HFF-Myc (cell line): ENCODE measurements around the gene KLHL26.

Experiments
- DNase-seq: peaks from one replicate; pipeline ENCODE4 v3.0.0-alpha.2; 2011; ENCODE audit warnings: low read depth; ENCODE audit errors: extremely low read depth
- H3K4me3 ChIP-seq: replicated peaks from 2 replicates; pipeline ENCODE4 v1.5.1; 2011; ENCODE audit warnings: low read depth, mild to moderate bottlenecking, control low read depth, low read length
- TF ChIP-seq, protein P1 (sequence below): IDR thresholded peaks from 2 replicates; pipeline ENCODE4 v1.5.1; 2012; ENCODE audit warnings: mild to moderate bottlenecking, low read depth, low read length, control low read depth; ENCODE audit errors: missing control alignments

Gene KLHL26

GRCh38 chr19:18649371-18650020 lies 12.7 kb downstream of the KLHL26 start:
- DNase-seq: no peak
- TF ChIP-seq, protein P1, sequence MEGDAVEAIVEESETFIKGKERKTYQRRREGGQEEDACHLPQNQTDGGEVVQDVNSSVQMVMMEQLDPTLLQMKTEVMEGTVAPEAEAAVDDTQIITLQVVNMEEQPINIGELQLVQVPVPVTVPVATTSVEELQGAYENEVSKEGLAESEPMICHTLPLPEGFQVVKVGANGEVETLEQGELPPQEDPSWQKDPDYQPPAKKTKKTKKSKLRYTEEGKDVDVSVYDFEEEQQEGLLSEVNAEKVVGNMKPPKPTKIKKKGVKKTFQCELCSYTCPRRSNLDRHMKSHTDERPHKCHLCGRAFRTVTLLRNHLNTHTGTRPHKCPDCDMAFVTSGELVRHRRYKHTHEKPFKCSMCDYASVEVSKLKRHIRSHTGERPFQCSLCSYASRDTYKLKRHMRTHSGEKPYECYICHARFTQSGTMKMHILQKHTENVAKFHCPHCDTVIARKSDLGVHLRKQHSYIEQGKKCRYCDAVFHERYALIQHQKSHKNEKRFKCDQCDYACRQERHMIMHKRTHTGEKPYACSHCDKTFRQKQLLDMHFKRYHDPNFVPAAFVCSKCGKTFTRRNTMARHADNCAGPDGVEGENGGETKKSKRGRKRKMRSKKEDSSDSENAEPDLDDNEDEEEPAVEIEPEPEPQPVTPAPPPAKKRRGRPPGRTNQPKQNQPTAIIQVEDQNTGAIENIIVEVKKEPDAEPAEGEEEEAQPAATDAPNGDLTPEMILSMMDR: no peak
- H3K4me3 ChIP-seq: no peak overlapping the region

GRCh38 chr19:18650021-18650390 lies 13.2 kb downstream of the KLHL26 start:
- no peak for DNase-seq
- TF ChIP-seq, protein P1: no peak
- H3K4me3 ChIP-seq: no peak overlapping the region

DNA sequence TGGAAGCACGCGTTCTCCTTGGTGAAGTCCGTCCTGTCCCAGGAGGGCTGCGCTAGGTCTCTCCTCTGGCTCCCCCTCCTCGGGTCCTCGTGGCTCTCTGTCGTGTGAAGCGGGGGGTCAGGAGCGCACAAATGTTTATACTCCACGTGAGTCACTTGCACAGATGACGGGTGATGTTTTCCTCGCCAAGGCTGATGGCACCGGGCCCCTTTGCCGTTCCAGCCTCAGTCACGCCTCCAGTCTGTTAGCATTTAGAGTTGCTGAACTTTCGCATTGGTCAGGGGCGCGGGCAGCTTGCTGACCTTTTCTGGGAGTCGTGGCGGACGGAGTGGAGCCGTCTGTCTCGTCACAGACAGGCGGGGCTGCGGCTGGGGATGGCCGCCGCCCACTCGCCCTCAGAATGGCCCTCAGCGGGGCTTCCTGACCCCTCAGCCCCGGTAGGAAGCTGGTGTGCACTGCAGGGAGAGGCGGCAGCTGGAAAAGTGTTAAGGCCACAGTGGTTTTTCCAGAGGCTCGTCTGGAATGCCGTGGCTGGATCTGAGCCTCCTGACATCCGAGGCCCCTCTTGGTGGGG lies 13.7 kb downstream of the KLHL26 start:
- DNase-seq: no peak
- H3K4me3 ChIP-seq: no peak overlapping the region
- TF ChIP-seq, protein P1: no peak

DNA sequence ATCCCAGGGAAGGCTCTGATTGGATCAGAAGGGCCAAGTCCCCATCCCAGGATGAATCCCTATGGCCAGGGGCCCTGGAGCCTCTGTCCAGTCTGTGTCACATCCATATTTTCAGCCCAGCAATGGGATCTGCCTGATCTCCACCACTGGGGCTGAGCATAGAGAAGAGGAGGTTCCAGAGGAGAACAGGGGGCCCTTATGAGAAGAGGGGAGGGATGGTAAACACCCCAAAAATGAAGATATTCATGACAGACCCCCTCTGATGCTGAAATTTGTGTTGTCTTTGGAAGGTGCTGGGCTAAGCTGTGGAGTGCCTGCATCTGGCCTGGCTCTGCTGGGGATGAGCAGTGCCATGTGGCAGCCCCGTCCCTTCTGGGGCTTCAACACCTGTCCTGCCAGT lies 14.5 kb downstream of the KLHL26 start:
- H3K4me3 ChIP-seq: no peak overlapping the region
- DNase-seq: no peak
- TF ChIP-seq, protein P1: no peak

DNA sequence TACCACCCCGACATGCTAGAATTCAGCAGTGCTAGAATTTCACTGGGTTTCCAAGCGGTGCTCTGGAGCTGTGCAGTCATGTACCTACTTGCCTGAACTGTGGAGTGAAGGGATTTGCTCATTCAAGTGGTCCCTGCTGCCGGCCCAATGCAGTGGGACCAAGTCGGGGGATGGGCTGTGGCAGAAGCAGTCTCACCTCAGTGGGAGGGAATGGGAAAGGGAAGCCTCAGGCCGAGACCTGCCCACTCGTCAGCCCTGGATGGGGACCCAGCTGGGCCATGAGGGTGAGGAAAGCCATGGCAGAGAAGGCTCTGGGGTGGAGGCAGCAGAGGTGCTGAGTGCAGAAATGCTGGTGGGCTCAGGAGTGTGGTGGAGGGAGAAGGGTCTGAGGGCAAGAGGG lies 14.9 kb downstream of the KLHL26 start:
- no peak for DNase-seq
- H3K4me3 ChIP-seq: no peak overlapping the region
- TF ChIP-seq, protein P1: no peak

GRCh38 chr19:18653853-18654252 lies 17.0 kb downstream of the KLHL26 start:
- no peak for DNase-seq
- TF ChIP-seq, protein P1: no peak
- H3K4me3 ChIP-seq: no peak overlapping the region

DNA sequence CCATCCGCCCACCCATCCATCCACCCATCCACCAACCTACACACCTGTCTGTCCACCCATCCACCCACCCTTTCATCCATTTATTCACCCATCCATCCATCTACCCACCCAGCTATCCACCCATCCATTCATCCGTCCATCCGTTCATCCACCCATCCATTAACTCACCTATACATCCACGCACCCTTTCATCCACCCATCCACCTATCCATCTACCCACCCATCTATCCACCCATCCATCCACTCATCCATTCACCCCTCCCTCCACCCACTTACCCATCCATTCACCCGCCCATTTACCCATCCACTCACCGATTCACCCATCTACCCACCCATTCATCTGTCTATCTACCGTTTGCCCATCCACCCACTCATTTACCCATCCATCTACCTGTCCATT lies 17.6 kb downstream of the KLHL26 start:
- H3K4me3 ChIP-seq: no peak overlapping the region
- TF ChIP-seq, protein P1: no peak
- DNase-seq: no peak
